H1 (cell line): ENCODE results near the gene ARHGEF11.

ENCODE experiments used
- CEBPB ChIP-seq: IDR thresholded peaks from 2 replicates; pipeline ENCODE4 v1.6.1; 2012; ENCODE audit warnings: low read depth, low read length
- CTCF ChIP-seq, 3 experiments: IDR thresholded peaks; 1 replicate in 2 of 3; 2 replicates in 1 of 3; pipeline versions ENCODE4 v1.5.1 to v1.6.1; 2011; ENCODE audit warnings: low read length in 3 of 3, mild to moderate bottlenecking in 3 of 3, inconsistent platforms in 2 of 3, low read depth in 1 of 3, moderate library complexity in 1 of 3; ENCODE audit not compliant: insufficient read depth in 1 of 3; ENCODE audit errors: control extremely low read depth in 1 of 3
- EZH2 ChIP-seq: fragments of 200-600 bp; sonication (generic); IDR thresholded peaks from 2 replicates; pipeline ENCODE4 v1.7.1; 2012; ENCODE audit warnings: low read depth, mild to moderate bottlenecking, moderate library complexity, low read length, inconsistent platforms; ENCODE audit not compliant: severe bottlenecking
- GABPA ChIP-seq: IDR thresholded peaks from 2 replicates; pipeline ENCODE4 v1.6.1; 2011; ENCODE audit warnings: mild to moderate bottlenecking, low read length, moderate library complexity, borderline replicate concordance; ENCODE audit not compliant: insufficient read depth
- POLR2AphosphoS5 ChIP-seq: IDR thresholded peaks from 2 replicates; pipeline ENCODE4 v1.6.1; 2011; ENCODE audit warnings: low read depth, low read length
- RAD21 ChIP-seq, 2 experiments: IDR thresholded peaks in 1 of 2; conservative IDR thresholded peaks in 1 of 2; 2 replicates each; pipeline ENCODE4 v1.6.1; 2011; ENCODE audit warnings: low read depth in 2 of 2, low read length in 2 of 2, improper control_type of control experiment in 1 of 2, inconsistent platforms in 1 of 2, mild to moderate bottlenecking in 1 of 2, moderate library complexity in 1 of 2
- RXRA ChIP-seq: IDR thresholded peaks from 2 replicates; pipeline ENCODE4 v1.6.1; 2011; ENCODE audit warnings: low read depth, mild to moderate bottlenecking, low read length, moderate library complexity; ENCODE audit not compliant: insufficient read depth
- SP1 ChIP-seq: IDR thresholded peaks from 2 replicates; pipeline ENCODE4 v1.6.1; 2011; ENCODE audit warnings: low read depth, low read length
- SP2 ChIP-seq: IDR thresholded peaks from 2 replicates; pipeline ENCODE4 v1.6.1; 2012; ENCODE audit warnings: mild to moderate bottlenecking, low read length, inconsistent platforms
- TAF1 ChIP-seq: IDR thresholded peaks from 2 replicates; pipeline ENCODE4 v1.6.1; 2011; ENCODE audit warnings: mild to moderate bottlenecking, low read depth, low read length
- TF ChIP-seq, protein P1 (sequence below): IDR thresholded peaks from 2 replicates; pipeline ENCODE4 v1.6.1; 2012; ENCODE audit warnings: inconsistent platforms
- TF ChIP-seq, protein P2 (sequence below): IDR thresholded peaks from 2 replicates; pipeline ENCODE4 v1.6.1; 2011; ENCODE audit warnings: low read depth, mild to moderate bottlenecking, low read length; ENCODE audit not compliant: insufficient read depth

- TF ChIP-seq CTCF (IDR thresholded peaks at IDR 0.05; ENCODE audit: control extremely low read depth in 1 of 3, insufficient read depth in 1 of 3, low read depth in 1 of 3, low read length in 3 of 3) (no peak), SP1 (no peak), EZH2 (no peak), CEBPB (no peak), TAF1 (no peak), POLR2AphosphoS5 (no peak), RAD21 (IDR thresholded peaks at IDR 0.05 in 1 of 2, conservative IDR thresholded peaks at IDR 0.05 in 1 of 2; ENCODE audit: low read depth in 2 of 2, low read length in 2 of 2) (no peak), SP2 (no peak), GABPA (no peak), RXRA (no peak)
- TF ChIP-seq, protein P1, sequence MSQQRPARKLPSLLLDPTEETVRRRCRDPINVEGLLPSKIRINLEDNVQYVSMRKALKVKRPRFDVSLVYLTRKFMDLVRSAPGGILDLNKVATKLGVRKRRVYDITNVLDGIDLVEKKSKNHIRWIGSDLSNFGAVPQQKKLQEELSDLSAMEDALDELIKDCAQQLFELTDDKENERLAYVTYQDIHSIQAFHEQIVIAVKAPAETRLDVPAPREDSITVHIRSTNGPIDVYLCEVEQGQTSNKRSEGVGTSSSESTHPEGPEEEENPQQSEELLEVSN, result no peak
- TF ChIP-seq, protein P2, sequence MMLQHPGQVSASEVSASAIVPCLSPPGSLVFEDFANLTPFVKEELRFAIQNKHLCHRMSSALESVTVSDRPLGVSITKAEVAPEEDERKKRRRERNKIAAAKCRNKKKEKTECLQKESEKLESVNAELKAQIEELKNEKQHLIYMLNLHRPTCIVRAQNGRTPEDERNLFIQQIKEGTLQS, result no peak
Observed at GRCh38 chr1:156905176-156905575, 140.4 kb downstream of the ARHGEF11 start.
